HG02885 (cell line): ENCODE data around the gene FMN1.

ENCODE experiments used
- ATAC-seq: cut with Tn5 transposase; IDR thresholded peaks from one replicate; pipeline ENCODE4 v1.9.1; 2021; ENCODE audit warnings: mild to moderate bottlenecking; ENCODE audit not compliant: unreplicated experiment, poor library complexity

Gene FMN1

GRCh38 chr15:32943711-32944110 lies 250.8 kb downstream of the FMN1 start:
- ATAC-seq: no peak

- ATAC-seq: no peak
These were observed 252.1 kb downstream of the FMN1 start for GRCh38 chr15:32942401-32942841.

GRCh38 chr15:32941823-32942222 lies 252.7 kb downstream of the FMN1 start:
- no peak for ATAC-seq

- no peak for ATAC-seq
These were observed 257.5 kb downstream of the FMN1 start for GRCh38 chr15:32936976-32937375.

GRCh38 chr15:32936283-32936918 lies 258.1 kb downstream of the FMN1 start:
- no peak for ATAC-seq

GRCh38 chr15:32935139-32935538 lies 259.4 kb downstream of the FMN1 start:
- ATAC-seq: no peak

GRCh38 chr15:32933236-32933635 lies 261.3 kb downstream of the FMN1 start:
- ATAC-seq: no peak

GRCh38 chr15:32928876-32929275 lies 265.6 kb downstream of the FMN1 start:
- ATAC-seq: no peak

- ATAC-seq: no peak
These were observed 267.4 kb downstream of the FMN1 start for GRCh38 chr15:32927124-32927523.

- no peak for ATAC-seq
These were observed 271.3 kb downstream of the FMN1 start for GRCh38 chr15:32923176-32923575.

- ATAC-seq: no peak
These were observed 272.0 kb downstream of the FMN1 start for GRCh38 chr15:32922541-32922940.

GRCh38 chr15:32919749-32920414 lies 274.6 kb downstream of the FMN1 start:
- no peak for ATAC-seq

- ATAC-seq: no peak
These were observed 276.0 kb downstream of the FMN1 start for GRCh38 chr15:32918547-32918946.

- ATAC-seq: no peak
These were observed 283.7 kb downstream of the FMN1 start for GRCh38 chr15:32910839-32911238.

- ATAC-seq: peak; percentile 27
These were observed 285.1 kb downstream of the FMN1 start for GRCh38 chr15:32909431-32909830.

- no peak for ATAC-seq
These were observed 285.6 kb downstream of the FMN1 start for GRCh38 chr15:32908872-32909271.

- peak; percentile 86 for ATAC-seq
These were observed 286.2 kb downstream of the FMN1 start for GRCh38 chr15:32908135-32908801.

GRCh38 chr15:32905481-32905880 lies 289.0 kb downstream of the FMN1 start:
- ATAC-seq: no peak

- ATAC-seq: no peak
These were observed 290.1 kb downstream of the FMN1 start for GRCh38 chr15:32904448-32904847.

GRCh38 chr15:32903591-32904290 lies 290.8 kb downstream of the FMN1 start:
- no peak for ATAC-seq

- ATAC-seq: no peak
These were observed 292.5 kb downstream of the FMN1 start for GRCh38 chr15:32901995-32902394.
